AG09319 (cell line): ENCODE measurements around the gene OTUD1.

ENCODE experiments used
- DNase-seq: peaks from one replicate; pipeline ENCODE4 v3.0.0-alpha.2; 2010; ENCODE audit warnings: low read depth; ENCODE audit errors: extremely low read depth
- TF ChIP-seq, protein P1 (sequence below): IDR thresholded peaks from 2 replicates; pipeline ENCODE4 v1.5.1; 2011; ENCODE audit warnings: low read depth, mild to moderate bottlenecking, inconsistent platforms, low read length, moderate library complexity

The OTUD1 gene

DNA sequence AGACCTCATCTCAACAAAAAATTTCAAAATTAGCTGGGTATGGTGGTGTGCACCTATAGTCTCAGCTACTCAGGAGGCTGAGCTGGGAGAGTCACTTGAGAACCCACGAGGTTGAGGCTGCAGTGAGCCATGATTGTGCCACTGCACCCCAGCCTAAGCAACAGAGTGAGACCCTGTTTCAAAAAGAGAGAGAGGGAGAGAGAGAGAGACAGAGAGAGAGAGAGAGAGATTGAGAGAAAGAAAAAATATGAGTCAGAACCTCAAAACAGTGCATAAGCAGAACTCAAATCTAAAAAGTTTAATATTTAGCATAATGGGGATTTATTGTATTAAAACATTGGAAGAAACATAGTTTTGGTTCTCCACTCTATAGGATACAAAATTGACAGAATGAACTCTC, 17.5 kb upstream of the OTUD1 start:
- DNase-seq: no peak
- TF ChIP-seq, protein P1, sequence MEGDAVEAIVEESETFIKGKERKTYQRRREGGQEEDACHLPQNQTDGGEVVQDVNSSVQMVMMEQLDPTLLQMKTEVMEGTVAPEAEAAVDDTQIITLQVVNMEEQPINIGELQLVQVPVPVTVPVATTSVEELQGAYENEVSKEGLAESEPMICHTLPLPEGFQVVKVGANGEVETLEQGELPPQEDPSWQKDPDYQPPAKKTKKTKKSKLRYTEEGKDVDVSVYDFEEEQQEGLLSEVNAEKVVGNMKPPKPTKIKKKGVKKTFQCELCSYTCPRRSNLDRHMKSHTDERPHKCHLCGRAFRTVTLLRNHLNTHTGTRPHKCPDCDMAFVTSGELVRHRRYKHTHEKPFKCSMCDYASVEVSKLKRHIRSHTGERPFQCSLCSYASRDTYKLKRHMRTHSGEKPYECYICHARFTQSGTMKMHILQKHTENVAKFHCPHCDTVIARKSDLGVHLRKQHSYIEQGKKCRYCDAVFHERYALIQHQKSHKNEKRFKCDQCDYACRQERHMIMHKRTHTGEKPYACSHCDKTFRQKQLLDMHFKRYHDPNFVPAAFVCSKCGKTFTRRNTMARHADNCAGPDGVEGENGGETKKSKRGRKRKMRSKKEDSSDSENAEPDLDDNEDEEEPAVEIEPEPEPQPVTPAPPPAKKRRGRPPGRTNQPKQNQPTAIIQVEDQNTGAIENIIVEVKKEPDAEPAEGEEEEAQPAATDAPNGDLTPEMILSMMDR: no peak

DNA sequence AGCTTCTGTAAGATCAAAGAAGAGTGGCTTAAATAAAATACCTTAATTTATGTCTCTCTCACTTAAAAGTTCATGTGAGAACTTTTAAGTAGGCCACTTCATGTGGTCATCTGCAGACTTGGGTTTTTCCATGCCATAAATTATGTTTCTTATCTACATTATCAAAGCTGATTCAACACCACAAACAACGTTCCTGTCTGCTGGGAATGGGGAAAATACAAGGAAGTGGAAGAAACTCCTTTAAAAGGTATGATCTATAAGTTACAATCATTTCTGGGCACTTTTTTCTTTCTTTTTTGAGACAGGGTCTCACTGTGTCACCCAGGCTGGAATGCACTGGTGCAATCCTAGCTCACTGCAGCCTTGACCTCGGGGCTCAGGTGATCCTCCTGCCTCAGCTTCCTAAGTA, 16.9 kb upstream of the OTUD1 start:
- TF ChIP-seq, protein P1: no peak
- no peak for DNase-seq

DNA sequence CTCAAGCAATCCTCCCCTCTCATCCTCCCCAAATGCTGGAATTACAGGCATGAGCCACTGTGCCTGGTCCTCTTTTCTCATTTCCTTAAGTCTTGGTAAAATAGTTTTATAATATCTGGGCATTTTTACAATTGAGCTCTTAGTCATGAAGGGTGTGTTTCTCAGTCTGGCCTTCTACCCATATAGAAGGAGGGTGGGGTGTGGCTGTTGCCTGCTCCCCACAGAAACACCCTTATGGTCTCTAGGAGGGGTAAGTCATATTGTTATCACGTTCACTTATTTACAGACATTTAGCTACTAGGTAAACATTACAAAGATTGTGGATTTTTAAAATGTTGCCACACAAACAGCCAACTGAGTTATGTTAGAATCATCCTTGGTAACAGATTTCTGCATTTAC, 6.7 kb upstream of the OTUD1 start:
- TF ChIP-seq, protein P1: no peak
- no peak for DNase-seq

DNA sequence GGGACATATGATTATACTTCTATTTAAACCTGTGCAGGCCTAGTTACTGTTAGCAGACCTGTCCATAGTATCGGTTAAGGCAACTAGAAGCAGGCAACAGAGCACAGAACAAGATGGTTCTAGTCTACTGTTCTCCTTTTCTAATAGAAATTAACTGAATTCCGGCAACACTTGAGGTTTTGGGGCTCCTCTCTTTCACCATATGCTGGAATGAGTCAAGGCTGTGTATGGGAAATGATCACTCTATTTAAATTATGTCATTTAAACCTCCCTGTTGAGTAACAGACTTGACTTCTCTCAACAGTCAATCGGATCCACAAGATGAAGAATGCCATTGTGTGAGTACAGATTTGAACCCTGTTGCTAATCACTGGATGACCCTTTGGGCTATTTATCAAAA, 6.2 kb upstream of the OTUD1 start:
- TF ChIP-seq, protein P1: no peak
- DNase-seq: no peak

DNA sequence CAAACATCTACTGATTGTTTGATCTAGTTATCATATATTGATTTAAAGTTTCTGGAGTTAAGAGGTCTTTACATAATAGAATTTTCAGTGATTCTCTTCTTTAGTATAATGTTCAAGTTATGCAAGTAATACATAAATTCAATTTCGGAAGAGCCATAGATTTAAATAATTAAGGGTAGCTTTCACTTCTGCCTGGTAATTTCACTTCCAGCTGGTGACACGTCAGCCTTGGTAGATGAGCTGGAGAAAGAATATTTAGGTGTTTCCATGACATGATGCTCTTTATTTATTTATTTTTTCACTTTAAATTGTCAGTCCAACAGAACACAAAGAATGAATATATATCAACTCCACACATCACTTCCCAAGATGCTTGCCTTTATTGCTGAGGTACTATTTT, 5.2 kb upstream of the OTUD1 start:
- DNase-seq: no peak
- TF ChIP-seq, protein P1: no peak

DNA sequence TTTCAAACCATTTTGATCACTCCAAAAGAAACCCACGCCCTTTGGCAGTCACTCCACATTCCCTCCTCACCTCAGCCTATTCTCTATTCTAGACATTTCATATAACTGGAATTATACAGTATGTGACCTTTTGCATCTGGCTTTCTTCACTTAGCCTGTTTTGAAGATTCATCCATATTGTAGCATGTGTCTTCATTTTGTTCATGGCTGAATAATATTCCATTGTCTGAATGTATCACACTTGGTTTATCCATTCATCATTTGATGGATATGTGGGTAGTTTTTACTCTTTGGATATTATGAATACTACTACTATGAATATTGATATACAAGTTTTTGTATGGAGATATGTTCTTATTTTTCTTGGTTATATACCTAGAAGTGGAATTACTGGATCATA, 3.5 kb upstream of the OTUD1 start:
- TF ChIP-seq, protein P1: no peak
- DNase-seq: no peak

DNA sequence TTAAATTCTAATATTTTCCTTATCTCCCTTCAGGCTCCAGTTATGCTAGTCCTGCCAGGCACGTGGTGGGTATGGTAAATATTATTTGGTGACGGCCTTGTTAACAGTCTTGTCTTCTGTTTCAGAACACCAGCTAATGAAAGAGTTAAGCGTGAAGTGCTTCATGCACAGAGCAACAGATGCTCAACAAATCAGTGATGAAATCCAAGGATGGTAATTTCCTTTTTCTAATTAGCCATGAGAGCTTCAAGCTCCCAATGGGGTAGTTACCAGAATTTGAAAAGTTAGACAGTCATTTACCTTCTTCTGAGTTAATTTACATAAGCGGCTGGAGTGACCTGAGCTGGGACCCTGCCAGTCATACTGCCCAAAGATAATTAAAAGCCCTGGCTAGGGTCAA, 1.9 kb upstream of the OTUD1 start:
- DNase-seq: no peak
- TF ChIP-seq, protein P1: no peak
